ENCODE data around the gene DOCK2. TPM values are rescaled to one million over a fixed set of nuclear protein-coding genes. Genes with fewer than 3 reads are reported as not detected.

The DOCK2 gene
- polyA plus RNA-seq, 3 donors, result 57.5 to 178 (median 115) TPM

DNA sequence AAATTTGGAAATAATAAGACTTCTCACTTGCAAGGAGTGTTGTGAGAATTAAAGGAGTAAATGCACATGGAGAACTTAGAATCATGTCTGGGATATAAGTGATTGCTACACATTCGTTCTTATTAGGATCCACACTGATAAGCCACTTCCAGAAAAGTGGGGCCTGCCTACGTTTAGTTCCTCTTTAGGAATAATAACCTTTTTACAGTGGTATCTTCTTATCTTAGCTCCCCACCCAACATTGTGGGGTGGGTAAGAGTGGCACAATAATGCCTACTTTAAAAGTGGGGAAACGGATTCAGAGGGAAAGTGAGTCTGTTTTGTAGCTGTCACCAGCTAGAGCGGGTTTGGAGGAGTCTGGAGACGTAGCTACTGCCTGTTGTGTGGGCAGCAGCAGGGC, 16.0 kb downstream of the DOCK2 start:
- H3K4me3 Mint-ChIP-seq, result no peak overlapping the region
- no peaks in the 10 kb centered on the region for H3K9me3 ChIP-seq (replicated peaks in 1 of 2; ENCODE audit: control insufficient read depth in 1 of 2, insufficient read depth in 1 of 2, low read length in 2 of 2)
- peaks cover 23 to 65% of the 10 kb centered on the region in 2 donors for H3K36me3 ChIP-seq (replicated peaks in 1 of 2; ENCODE audit: control insufficient read depth in 1 of 2, insufficient read depth in 2 of 2, low read length in 2 of 2)
- DNase-seq, result no peak
- H3K27ac ChIP-seq (ENCODE audit: low read depth in 1 of 2, low read length in 2 of 2), result peak overlapping the region; percentile 7 to 93
- peaks cover 59 to 73% of the 10 kb centered on the region in 2 donors for H3K36me3 Mint-ChIP-seq
- H4K20me1 ChIP-seq (ENCODE audit: insufficient read depth, low read length), result peaks cover 100% of the 10 kb centered on the region
- H3K27me3 Mint-ChIP-seq (ENCODE audit: low read depth in 3 of 3), result no peaks in the 10 kb centered on the region
- H2AFZ ChIP-seq (ENCODE audit: insufficient read depth, low read depth, low read length, poor library complexity, severe bottlenecking), result no peak overlapping the region
- H3K79me2 ChIP-seq (ENCODE audit: insufficient read depth, low read length), result peaks cover 100% of the 10 kb centered on the region
- H3K9me3 Mint-ChIP-seq, result no peaks in the 10 kb centered on the region
- intact Hi-C loops (cut with micrococcal nuclease), result no loop called here
- no peak overlapping the region for H3K9ac ChIP-seq (ENCODE audit: insufficient read depth, low read length, poor library complexity, severe bottlenecking)
- no peaks in the 10 kb centered on the region for H3K27me3 ChIP-seq (ENCODE audit: control insufficient read depth in 2 of 2, insufficient read depth in 2 of 2, low read length in 2 of 2)
- H3K27ac Mint-ChIP-seq, result peak overlapping the region in 6 of 7 donors; percentile 15 to 97 (median 80)
- H3K4me1 Mint-ChIP-seq, result peaks cover 86% of the 10 kb centered on the region
- TF ChIP-seq CTCF (IDR thresholded peaks at IDR 0.05), result no peak
- no peak overlapping the region for H3K4me2 ChIP-seq (replicated peaks; ENCODE audit: extremely low read depth, low read length, poor library complexity, severe bottlenecking)
- 100% methylated on average over 2 of the region's 5 CpGs for WGBS (ENCODE audit: insufficient coverage)
- peaks cover 82 to 88% of the 10 kb centered on the region in 2 donors for H3K4me1 ChIP-seq (ENCODE audit: control insufficient read depth in 1 of 2, insufficient read depth in 2 of 2, low read length in 2 of 2)
- no peak overlapping the region for H3K4me3 ChIP-seq (replicated peaks in 1 of 3; ENCODE audit: low read depth in 2 of 3, low read length in 3 of 3)

DNA sequence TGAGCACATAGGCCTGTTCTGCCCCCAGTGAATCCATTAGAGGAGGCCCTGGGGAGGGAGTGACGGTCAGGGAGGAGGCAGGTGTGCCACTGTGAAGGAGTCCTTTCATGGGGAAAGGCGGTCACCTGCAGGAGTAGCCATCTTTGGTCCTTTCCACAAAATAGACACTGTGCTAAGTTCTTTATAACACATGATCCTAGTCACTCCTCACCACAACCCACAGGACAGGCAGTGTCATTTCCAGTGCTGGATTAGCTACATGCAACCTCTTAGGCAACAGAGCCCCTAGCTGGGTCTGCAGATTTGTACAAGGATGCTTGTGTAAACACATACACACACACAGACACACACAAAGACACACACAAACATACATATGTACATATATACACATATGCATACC, 18.3 kb downstream of the DOCK2 start:
- Histone ChIP-seq H3K36me3 (replicated peaks in 1 of 2; ENCODE audit: control insufficient read depth in 1 of 2, insufficient read depth in 2 of 2, low read length in 2 of 2) (peaks cover 35 to 79% of the 10 kb centered on the region in 2 donors), H3K4me2 (replicated peaks; ENCODE audit: extremely low read depth, low read length, poor library complexity, severe bottlenecking) (no peak overlapping the region), H3K9ac (ENCODE audit: insufficient read depth, low read length, poor library complexity, severe bottlenecking) (peak overlapping the region; percentile 40), H3K27ac (ENCODE audit: low read depth in 1 of 2, low read length in 2 of 2) (peak overlapping the region; percentile 82 to 93), H3K4me3 (replicated peaks in 1 of 3; ENCODE audit: low read depth in 2 of 3, low read length in 3 of 3) (no peak overlapping the region), H4K20me1 (ENCODE audit: insufficient read depth, low read length) (peaks cover 98% of the 10 kb centered on the region), H3K27me3 (ENCODE audit: control insufficient read depth in 2 of 2, insufficient read depth in 2 of 2, low read length in 2 of 2) (no peaks in the 10 kb centered on the region), H3K4me1 (ENCODE audit: control insufficient read depth in 1 of 2, insufficient read depth in 2 of 2, low read length in 2 of 2) (peaks cover 59 to 65% of the 10 kb centered on the region in 2 donors), H2AFZ (ENCODE audit: insufficient read depth, low read depth, low read length, poor library complexity, severe bottlenecking) (no peak overlapping the region), H3K9me3 (replicated peaks in 1 of 2; ENCODE audit: control insufficient read depth in 1 of 2, insufficient read depth in 1 of 2, low read length in 2 of 2) (no peaks in the 10 kb centered on the region), H3K79me2 (ENCODE audit: insufficient read depth, low read length) (peaks cover 100% of the 10 kb centered on the region)
- Mint-ChIP-seq H3K27ac (peak overlapping the region; percentile 86 to 97 (median 93)), H3K4me1 (peaks cover 64% of the 10 kb centered on the region), H3K36me3 (peaks cover 62 to 72% of the 10 kb centered on the region in 2 donors), H3K27me3 (ENCODE audit: low read depth in 3 of 3) (no peaks in the 10 kb centered on the region), H3K9me3 (no peaks in the 10 kb centered on the region), H3K4me3 (no peak overlapping the region)
- no CpG with 5 or more reads among the region's 2 CpGs for WGBS (ENCODE audit: insufficient coverage)
- DNase-seq, result peak in 1 of 3 donors; percentile 46
- TF ChIP-seq CTCF (IDR thresholded peaks at IDR 0.05), result no peak
- intact Hi-C loops (cut with micrococcal nuclease), result loop anchor here in 1 of 2 donors (5.0 kb wide), 1 partner anchor 73 kb away; the partner anchor contains the start of gene SPDL1

All from CD14-positive monocyte (primary cell).